HG03108 (cell line): ENCODE results near the gene CDRT4.

Experiments used
- ATAC-seq: cut with Tn5 transposase; IDR thresholded peaks from one replicate; pipeline ENCODE4 v1.9.1; 2021; ENCODE audit warnings: moderate library complexity; ENCODE audit not compliant: unreplicated experiment

Gene CDRT4

DNA sequence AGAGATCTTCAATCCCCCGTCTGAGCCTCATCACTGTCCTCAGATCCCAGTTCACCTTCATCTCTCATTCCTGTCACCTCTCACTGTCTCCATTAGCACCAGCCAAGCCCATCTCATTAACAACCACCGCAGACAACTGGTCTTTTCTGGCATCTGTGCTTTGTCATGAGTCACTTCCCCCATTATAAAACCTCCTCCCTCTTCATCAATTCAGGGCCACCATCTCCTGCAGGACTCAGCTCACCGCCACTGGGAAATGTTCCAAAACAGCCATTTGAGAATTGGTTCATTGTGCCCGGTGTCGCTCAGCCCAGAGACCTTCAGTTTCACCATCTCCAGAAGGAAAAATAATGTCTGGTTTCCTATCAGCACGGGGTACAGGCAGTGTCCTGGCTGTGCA lies 69.1 kb downstream of the CDRT4 start:
- ATAC-seq = no peak

DNA sequence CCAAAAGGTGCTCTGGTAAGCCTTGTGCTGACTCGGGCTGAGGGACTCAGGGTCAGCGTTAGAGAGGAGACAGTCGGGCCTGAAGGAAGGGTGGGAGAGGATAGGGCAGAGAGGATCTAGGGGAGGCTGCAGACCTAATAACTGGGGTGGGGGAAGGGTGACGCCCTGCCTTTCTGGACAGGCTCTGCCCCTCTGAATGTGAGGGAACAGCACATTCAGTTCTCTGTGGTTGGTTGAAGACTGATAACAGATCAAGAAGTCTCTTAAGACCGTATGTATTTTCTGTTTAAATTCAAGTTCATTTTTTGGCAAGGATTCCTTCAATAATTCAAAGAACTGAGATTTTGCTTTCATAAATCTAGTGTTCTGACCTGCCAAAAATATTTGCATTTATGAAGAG lies 69.8 kb downstream of the CDRT4 start:
- ATAC-seq = no peak

DNA sequence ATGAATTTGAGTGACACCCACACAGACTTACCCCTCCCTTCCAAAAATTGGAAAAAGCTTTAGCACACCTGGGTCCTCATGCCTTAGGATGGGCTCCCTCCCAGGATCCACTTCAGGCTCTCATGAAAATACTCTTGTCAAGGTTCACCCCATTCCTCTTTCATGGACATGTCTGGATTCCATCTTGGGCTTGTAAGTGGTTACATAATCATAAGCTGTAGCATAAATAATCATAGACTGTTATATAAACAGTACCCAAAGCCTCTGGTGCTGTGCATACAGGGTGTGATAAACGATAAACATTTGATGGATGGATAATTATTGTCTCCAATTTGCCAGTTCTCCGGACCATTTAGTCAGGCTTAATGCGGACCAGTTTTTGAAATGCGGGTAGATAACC lies 72.3 kb downstream of the CDRT4 start:
- ATAC-seq = no peak

DNA sequence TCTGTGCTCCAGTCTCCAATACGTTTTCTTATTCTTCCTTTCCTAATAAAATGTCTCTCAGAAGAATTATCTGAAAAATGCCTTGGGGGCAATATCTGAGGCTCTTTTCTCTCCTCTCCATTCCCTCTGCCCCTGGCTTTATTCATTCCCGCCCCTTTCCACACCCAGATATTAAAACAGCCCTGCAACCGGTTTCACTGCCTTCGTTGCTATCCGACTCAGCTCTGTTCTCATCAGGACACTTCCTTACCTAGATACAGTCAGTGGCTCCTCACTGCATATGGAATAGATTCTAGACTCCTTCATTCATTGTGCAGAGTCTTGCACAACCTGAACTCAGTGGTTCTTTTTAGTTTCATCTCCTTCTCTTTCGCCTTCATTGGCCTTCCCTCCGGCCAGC lies 74.0 kb downstream of the CDRT4 start:
- ATAC-seq = no peak

DNA sequence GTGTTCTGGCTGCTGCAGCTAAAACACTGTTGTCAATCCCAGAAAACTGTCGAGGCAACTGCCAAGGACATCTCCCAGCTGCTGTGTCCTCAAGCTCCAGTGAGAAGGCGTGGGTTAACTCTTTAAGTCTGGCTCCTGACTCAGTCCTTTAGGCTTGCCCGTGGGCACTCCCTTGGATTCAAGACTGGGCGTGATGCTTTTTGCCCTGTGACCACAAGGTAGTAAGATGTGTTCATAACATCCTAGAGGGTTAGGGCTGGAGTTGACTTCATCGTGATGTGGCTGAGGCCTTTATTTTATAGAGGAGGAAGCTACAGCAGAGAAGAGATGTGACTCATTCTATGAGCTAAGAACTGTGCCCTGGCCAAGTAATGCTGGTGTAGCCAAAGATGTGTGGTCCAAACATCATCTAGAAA lies 75.1 kb downstream of the CDRT4 start:
- ATAC-seq = no peak

DNA sequence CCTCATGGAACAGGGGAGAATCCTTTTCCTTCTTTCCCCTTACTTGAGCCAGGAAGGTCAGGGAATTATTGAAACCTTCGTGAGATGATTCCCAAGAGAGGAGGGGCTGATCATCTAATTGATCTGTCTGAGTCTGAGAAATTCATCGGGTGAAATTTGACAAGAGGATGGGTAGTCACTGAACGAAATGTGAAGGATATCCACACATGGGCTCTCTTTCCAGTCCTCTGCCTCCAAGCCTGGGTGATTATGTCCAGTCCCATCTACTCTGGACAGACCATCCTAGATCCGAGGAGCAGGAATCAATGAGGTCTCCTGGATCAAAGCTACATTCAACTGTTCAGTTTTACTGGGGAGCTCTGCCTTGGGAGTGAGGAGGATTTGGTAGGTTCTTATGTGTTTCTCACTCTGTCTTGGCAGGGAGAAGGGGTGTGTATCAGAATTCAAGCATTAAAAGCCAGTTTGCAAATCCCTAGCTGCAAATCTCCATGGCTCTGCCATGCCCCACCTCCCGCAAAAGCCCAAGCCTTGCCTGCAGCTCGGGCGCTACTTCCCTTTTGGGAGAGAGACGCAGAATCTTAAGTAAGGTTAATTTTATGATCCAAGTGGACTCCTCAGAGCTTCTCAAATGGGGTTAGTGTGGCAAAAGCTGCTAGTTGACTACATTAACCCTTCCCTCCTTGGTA lies 78.9 kb downstream of the CDRT4 start:
- no peak for ATAC-seq

DNA sequence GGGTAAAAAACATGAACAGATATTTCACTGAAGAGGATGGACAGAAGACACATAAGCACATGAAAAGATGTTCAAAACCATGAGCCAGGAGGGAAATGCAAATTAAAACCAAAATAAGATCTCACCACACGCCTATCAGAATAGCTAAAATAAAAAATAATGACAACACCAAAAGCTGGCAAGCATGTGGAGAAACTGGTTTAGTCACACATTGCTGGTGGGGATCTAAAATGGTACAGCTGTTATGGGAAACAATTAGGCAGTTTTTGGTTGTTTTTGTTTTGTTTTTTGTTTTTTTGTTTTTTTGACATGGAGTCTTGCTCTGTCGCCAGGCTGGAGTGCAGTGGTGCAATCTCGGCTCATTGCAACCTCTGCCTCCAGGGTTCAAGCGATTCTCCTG lies 81.3 kb downstream of the CDRT4 start:
- no peak for ATAC-seq
